Measurements from ENCODE around the gene CDNF. TPM values are rescaled to one million over a fixed set of nuclear protein-coding genes. Genes with fewer than 3 reads are reported as not detected.

Gene CDNF
- total RNA-seq, 2 donors from 2014 or later = 0.51 to 1.2 TPM

GRCh38 chr10:14806318-14806717, 31.5 kb downstream of the CDNF start:
- Histone ChIP-seq H3K27ac (ENCODE audit: low read depth, low read length) (no peak overlapping the region), H3K27me3 (ENCODE audit: control insufficient read depth, insufficient read depth, low read length, poor library complexity, severe bottlenecking) (no peaks in the 10 kb centered on the region), H3K36me3 (ENCODE audit: control insufficient read depth, insufficient read depth, low read length) (no peaks in the 10 kb centered on the region), H3K9ac (ENCODE audit: extremely low read depth, low read length, poor library complexity, severe bottlenecking) (no peak overlapping the region), H3K4me3 (ENCODE audit: low read length) (no peak overlapping the region), H3K4me1 (ENCODE audit: control insufficient read depth, insufficient read depth, low read length) (no peaks in the 10 kb centered on the region), H3K9me3 (ENCODE audit: control insufficient read depth, low read length) (no peaks in the 10 kb centered on the region)
- Mint-ChIP-seq H3K4me1 (peaks cover 7% of the 10 kb centered on the region), H3K36me3 (ENCODE audit: low read depth) (no peaks in the 10 kb centered on the region), H3K27me3 (ENCODE audit: insufficient read depth) (no peaks in the 10 kb centered on the region), H3K27ac (no peak overlapping the region), H3K9me3 (no peaks in the 10 kb centered on the region), H3K4me3 (no peak overlapping the region)
- WGBS, 2 experiments (ENCODE audit: insufficient coverage in 1 of 2, insufficient read length in 1 of 2) = 78 to 88% methylated on average over 1 to 3 of the region's 3 CpGs
- no peak for DNase-seq
- no peak for TF ChIP-seq CTCF (conservative IDR thresholded peaks at IDR 0.05)

GRCh38 chr10:14803827-14804226, 34.0 kb downstream of the CDNF start:
- Mint-ChIP-seq H3K4me1 (no peaks in the 10 kb centered on the region), H3K27me3 (ENCODE audit: insufficient read depth) (peaks cover 6% of the 10 kb centered on the region), H3K9me3 (no peaks in the 10 kb centered on the region), H3K36me3 (ENCODE audit: low read depth) (no peaks in the 10 kb centered on the region), H3K27ac (no peak overlapping the region), H3K4me3 (no peak overlapping the region)
- no peak overlapping the region for H3K9ac ChIP-seq (ENCODE audit: extremely low read depth, low read length, poor library complexity, severe bottlenecking)
- no peak overlapping the region for H3K4me3 ChIP-seq (ENCODE audit: low read length)
- 0% methylated on average over 1 of the region's 1 CpG; no CpG with 5 or more reads in 1 of the 2 experiments for WGBS, 2 experiments (ENCODE audit: insufficient coverage in 1 of 2, insufficient read length in 1 of 2)
- DNase-seq = no peak
- no peak for TF ChIP-seq CTCF (conservative IDR thresholded peaks at IDR 0.05)
- H3K9me3 ChIP-seq (ENCODE audit: control insufficient read depth, low read length) = no peaks in the 10 kb centered on the region
- H3K27me3 ChIP-seq (ENCODE audit: control insufficient read depth, insufficient read depth, low read length, poor library complexity, severe bottlenecking) = no peaks in the 10 kb centered on the region
- H3K36me3 ChIP-seq (ENCODE audit: control insufficient read depth, insufficient read depth, low read length) = no peaks in the 10 kb centered on the region
- no peaks in the 10 kb centered on the region for H3K4me1 ChIP-seq (ENCODE audit: control insufficient read depth, insufficient read depth, low read length)
- H3K27ac ChIP-seq (ENCODE audit: low read depth, low read length) = no peak overlapping the region

GRCh38 chr10:14801723-14802122, 36.1 kb downstream of the CDNF start:
- H3K9me3 Mint-ChIP-seq = no peaks in the 10 kb centered on the region
- Histone ChIP-seq H3K4me1 (ENCODE audit: control insufficient read depth, insufficient read depth, low read length) (no peaks in the 10 kb centered on the region), H3K36me3 (ENCODE audit: control insufficient read depth, insufficient read depth, low read length) (no peaks in the 10 kb centered on the region), H3K4me3 (ENCODE audit: low read length) (no peak overlapping the region), H3K27me3 (ENCODE audit: control insufficient read depth, insufficient read depth, low read length, poor library complexity, severe bottlenecking) (no peaks in the 10 kb centered on the region), H3K9me3 (ENCODE audit: control insufficient read depth, low read length) (no peaks in the 10 kb centered on the region), H3K27ac (ENCODE audit: low read depth, low read length) (no peak overlapping the region), H3K9ac (ENCODE audit: extremely low read depth, low read length, poor library complexity, severe bottlenecking) (no peak overlapping the region)
- H3K27me3 Mint-ChIP-seq (ENCODE audit: insufficient read depth) = peaks cover 6% of the 10 kb centered on the region
- no peak overlapping the region for H3K4me3 Mint-ChIP-seq
- 82 to 95% methylated on average over 5 of the region's 5 CpGs for WGBS, 2 experiments (ENCODE audit: insufficient coverage in 1 of 2, insufficient read length in 1 of 2)
- H3K36me3 Mint-ChIP-seq (ENCODE audit: low read depth) = no peaks in the 10 kb centered on the region
- DNase-seq = peak; percentile 48
- TF ChIP-seq CTCF (conservative IDR thresholded peaks at IDR 0.05) = peak; percentile 60
- H3K27ac Mint-ChIP-seq = no peak overlapping the region
- peaks cover 9% of the 10 kb centered on the region for H3K4me1 Mint-ChIP-seq

All from endodermal cell (in vitro differentiated cells).